ENCODE results near the gene MALSU1. TPM values are rescaled to one million over a fixed set of nuclear protein-coding genes. Genes with fewer than 3 reads are reported as not detected.

Gene MALSU1
- polyA plus RNA-seq, 3 donors from 2014 or later: 44.5 to 64.8 (median 47.6) TPM

- Mint-ChIP-seq H3K27ac (no peak overlapping the region), H3K27me3 (ENCODE audit: low read depth in 3 of 3) (peaks cover 7 to 11% (median 7%) of the 10 kb centered on the region in 3 donors), H3K4me3 (no peak overlapping the region), H3K9me3 (no peaks in the 10 kb centered on the region), H3K36me3 (peaks cover 0 to 5% (median 0%) of the 10 kb centered on the region in 3 donors), H3K4me1 (no peaks in the 10 kb centered on the region)
- DNase-seq: no peak
Observed at GRCh38 chr7:23333671-23334246, 34.6 kb downstream of the MALSU1 start.

- H3K27ac Mint-ChIP-seq: peak overlapping the region in 1 of 6 donors; percentile 2
- H3K9me3 Mint-ChIP-seq: no peaks in the 10 kb centered on the region
- H3K4me3 Mint-ChIP-seq: no peak overlapping the region
- H3K27me3 Mint-ChIP-seq (ENCODE audit: low read depth in 3 of 3): peaks cover 11 to 13% (median 12%) of the 10 kb centered on the region in 3 donors
- peaks cover 0 to 5% (median 0%) of the 10 kb centered on the region in 3 donors for H3K36me3 Mint-ChIP-seq
- H3K4me1 Mint-ChIP-seq: no peaks in the 10 kb centered on the region
- DNase-seq: no peak
Observed at GRCh38 chr7:23334482-23335056, 35.4 kb downstream of the MALSU1 start.

DNA sequence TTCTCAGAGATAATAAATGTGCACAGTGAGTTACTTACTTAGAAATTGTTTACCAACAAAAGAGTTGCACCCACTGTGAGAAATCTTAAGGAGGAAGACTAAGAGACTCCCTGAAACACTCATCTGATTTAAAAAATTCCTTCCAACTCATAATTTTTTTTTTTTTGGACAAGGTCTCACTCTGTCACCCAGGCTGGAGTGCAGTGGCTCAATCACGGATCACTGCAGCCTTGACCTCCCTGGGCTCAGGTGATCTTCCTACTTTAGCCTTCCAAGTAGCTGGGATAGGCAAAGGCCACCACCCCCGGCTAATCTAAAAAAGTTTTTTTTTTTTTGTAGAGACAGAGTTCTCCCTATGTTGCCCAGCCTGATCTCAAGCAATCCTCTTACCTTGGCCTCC is 36.0 kb downstream of the MALSU1 start:
- Mint-ChIP-seq H3K4me1 (no peaks in the 10 kb centered on the region), H3K36me3 (peaks cover 0 to 5% (median 0%) of the 10 kb centered on the region in 3 donors), H3K27ac (no peak overlapping the region), H3K9me3 (no peaks in the 10 kb centered on the region), H3K27me3 (ENCODE audit: low read depth in 3 of 3) (peaks cover 11 to 13% (median 12%) of the 10 kb centered on the region in 3 donors), H3K4me3 (no peak overlapping the region)
- DNase-seq: no peak

GRCh38 chr7:23335621-23336020 is 36.5 kb downstream of the MALSU1 start:
- Mint-ChIP-seq H3K27me3 (ENCODE audit: low read depth in 3 of 3) (peaks cover 11 to 13% (median 12%) of the 10 kb centered on the region in 3 donors), H3K4me1 (no peaks in the 10 kb centered on the region), H3K36me3 (peaks cover 0 to 5% (median 0%) of the 10 kb centered on the region in 3 donors), H3K9me3 (no peaks in the 10 kb centered on the region), H3K27ac (no peak overlapping the region), H3K4me3 (no peak overlapping the region)
- DNase-seq: no peak

- Mint-ChIP-seq H3K4me1 (no peaks in the 10 kb centered on the region), H3K4me3 (no peak overlapping the region)
Observed at GRCh38 chr7:23336086-23336485, 36.9 kb downstream of the MALSU1 start.

DNA sequence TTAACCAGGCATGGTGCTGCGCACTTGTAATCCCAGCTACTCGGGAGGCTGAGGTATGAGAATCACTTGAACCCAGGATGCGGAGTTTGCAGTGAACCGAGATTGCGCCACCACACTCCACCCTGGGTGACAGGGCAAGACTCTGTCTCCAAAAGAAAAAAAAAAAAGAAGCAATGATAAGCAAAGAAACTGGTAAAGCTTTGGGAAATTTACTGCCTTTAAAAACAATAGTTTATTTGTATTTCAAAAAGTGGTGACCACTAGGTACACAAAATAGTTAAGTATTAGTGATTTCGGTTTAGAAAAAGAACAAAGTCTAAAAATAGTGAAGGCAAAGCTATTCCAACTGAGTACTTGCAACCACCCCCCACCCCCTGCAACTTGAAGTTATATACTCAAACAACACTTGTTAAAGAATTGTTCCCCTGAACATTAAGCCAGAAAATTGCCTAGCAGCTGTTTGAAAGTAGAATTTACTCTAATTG is 37.7 kb downstream of the MALSU1 start:
- Mint-ChIP-seq H3K4me3 (no peak overlapping the region), H3K27ac (no peak overlapping the region), H3K9me3 (no peaks in the 10 kb centered on the region), H3K27me3 (ENCODE audit: low read depth in 3 of 3) (peaks cover 10 to 11% (median 10%) of the 10 kb centered on the region in 3 donors), H3K36me3 (peaks cover 0 to 5% (median 0%) of the 10 kb centered on the region in 3 donors), H3K4me1 (no peaks in the 10 kb centered on the region)
- DNase-seq: no peak

More at GRCh38 chr7:23336086-23336485, 36.9 kb downstream of the MALSU1 start:
- Mint-ChIP-seq H3K27me3 (ENCODE audit: low read depth in 3 of 3) (peaks cover 11 to 12% (median 12%) of the 10 kb centered on the region in 3 donors), H3K27ac (no peak overlapping the region), H3K36me3 (peaks cover 0 to 5% (median 0%) of the 10 kb centered on the region in 3 donors), H3K9me3 (no peaks in the 10 kb centered on the region)
- DNase-seq: no peak

GRCh38 chr7:23337374-23337773 is 38.2 kb downstream of the MALSU1 start:
- no peaks in the 10 kb centered on the region for H3K4me1 Mint-ChIP-seq
- no peak for DNase-seq
- peaks cover 0 to 5% (median 0%) of the 10 kb centered on the region in 3 donors for H3K36me3 Mint-ChIP-seq
- peaks cover 7 to 10% (median 9%) of the 10 kb centered on the region in 3 donors for H3K27me3 Mint-ChIP-seq (ENCODE audit: low read depth in 3 of 3)
- no peak overlapping the region for H3K27ac Mint-ChIP-seq
- H3K9me3 Mint-ChIP-seq: no peaks in the 10 kb centered on the region
- H3K4me3 Mint-ChIP-seq: no peak overlapping the region

DNA sequence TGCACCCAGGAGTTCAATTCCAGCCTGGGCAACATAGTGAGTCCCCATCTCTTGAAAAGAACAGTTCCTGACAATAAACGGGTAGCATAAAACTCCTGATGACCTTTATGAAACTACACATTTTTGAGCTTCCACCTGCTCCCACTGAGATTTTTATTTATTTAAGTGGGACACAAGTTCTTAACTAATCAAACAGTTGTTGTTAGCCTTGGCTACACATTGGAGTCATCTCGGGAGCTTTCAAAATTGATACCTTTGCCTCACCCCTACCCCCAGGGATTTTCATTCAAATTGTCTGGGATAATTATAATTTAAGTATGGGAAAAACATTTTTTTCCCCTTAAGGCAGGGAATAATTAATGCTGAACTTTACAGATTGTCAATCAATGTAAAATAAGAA is 39.3 kb downstream of the MALSU1 start:
- H3K4me1 Mint-ChIP-seq: no peaks in the 10 kb centered on the region
- no peak for DNase-seq
- no peak overlapping the region for H3K4me3 Mint-ChIP-seq
- peaks cover 6 to 10% (median 9%) of the 10 kb centered on the region in 3 donors for H3K27me3 Mint-ChIP-seq (ENCODE audit: low read depth in 3 of 3)
- H3K27ac Mint-ChIP-seq: no peak overlapping the region
- peaks cover 0 to 5% (median 0%) of the 10 kb centered on the region in 3 donors for H3K36me3 Mint-ChIP-seq
- H3K9me3 Mint-ChIP-seq: no peaks in the 10 kb centered on the region

DNA sequence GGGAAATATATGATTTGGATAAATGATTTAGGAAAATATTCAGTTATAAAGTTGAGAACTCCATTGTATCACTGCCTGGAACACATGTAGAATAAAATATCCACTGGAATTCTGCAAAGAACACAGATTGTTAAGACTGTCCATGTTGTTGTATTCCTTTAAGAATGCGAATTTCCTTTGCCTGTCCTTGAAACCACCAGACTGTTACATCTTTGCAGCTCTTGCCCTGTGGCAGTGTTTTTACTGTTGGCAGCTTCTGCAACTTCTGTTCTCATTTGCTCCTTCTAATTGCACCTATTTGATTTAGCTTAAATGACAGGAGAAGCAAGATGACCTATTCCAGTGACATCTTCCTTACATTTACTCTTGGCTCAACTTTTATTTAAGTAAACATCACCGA is 39.7 kb downstream of the MALSU1 start:
- Mint-ChIP-seq H3K27me3 (ENCODE audit: low read depth in 3 of 3) (peaks cover 6 to 9% (median 8%) of the 10 kb centered on the region in 3 donors), H3K36me3 (peaks cover 0 to 5% (median 0%) of the 10 kb centered on the region in 3 donors), H3K4me3 (no peak overlapping the region), H3K4me1 (no peaks in the 10 kb centered on the region), H3K9me3 (no peaks in the 10 kb centered on the region), H3K27ac (no peak overlapping the region)
- DNase-seq: no peak

DNA sequence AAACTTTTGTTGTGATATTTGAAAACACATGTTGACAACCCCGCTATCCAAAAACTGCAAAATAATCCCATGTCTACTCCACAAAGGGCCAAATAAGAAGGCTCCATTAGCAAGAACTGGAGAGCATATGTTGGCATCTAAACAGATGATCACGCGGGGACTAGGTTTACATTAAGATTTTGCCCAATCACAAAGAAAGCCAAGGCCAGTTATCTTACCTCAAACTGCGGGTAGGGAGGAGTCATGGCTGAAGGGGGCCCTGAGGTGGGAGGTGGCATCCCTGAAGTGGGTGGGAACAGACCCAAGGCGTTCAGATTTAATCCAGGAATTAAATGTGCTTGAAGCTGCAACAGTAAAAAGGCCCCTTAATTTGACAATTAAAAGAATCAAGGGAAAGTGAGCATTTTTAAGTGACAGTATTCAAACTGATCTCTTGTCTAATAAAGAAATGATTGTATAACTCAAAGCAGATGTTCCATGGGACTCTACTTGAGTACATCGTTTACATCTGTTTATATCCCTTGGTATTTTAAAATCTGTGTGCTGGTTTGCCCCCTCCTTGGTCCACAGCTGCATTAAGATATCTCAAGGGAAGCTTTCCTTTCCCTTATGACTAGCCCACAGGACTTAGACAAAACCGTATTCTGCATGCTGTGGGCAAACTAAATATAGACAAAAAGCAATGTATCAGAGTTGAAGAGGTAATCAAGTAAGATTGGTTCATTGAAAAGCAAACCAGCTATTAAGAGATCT is 42.9 kb downstream of the MALSU1 start:
- Mint-ChIP-seq H3K4me1 (peaks cover 14% of the 10 kb centered on the region in 2 donors), H3K27me3 (ENCODE audit: low read depth in 3 of 3) (peaks cover 4 to 9% (median 8%) of the 10 kb centered on the region in 3 donors), H3K4me3 (no peak overlapping the region), H3K36me3 (peaks cover 0 to 3% (median 0%) of the 10 kb centered on the region in 3 donors), H3K9me3 (no peaks in the 10 kb centered on the region), H3K27ac (no peak overlapping the region)
- DNase-seq: no peak

- Mint-ChIP-seq H3K36me3 (peaks cover 0 to 3% (median 0%) of the 10 kb centered on the region in 3 donors), H3K27me3 (ENCODE audit: low read depth in 3 of 3) (peaks cover 0 to 9% (median 8%) of the 10 kb centered on the region in 3 donors), H3K27ac (no peak overlapping the region), H3K4me3 (no peak overlapping the region), H3K9me3 (no peaks in the 10 kb centered on the region), H3K4me1 (peaks cover 18 to 19% of the 10 kb centered on the region in 2 donors)
- no peak for DNase-seq
Observed at GRCh38 chr7:23343102-23343501, 44.0 kb downstream of the MALSU1 start.

DNA sequence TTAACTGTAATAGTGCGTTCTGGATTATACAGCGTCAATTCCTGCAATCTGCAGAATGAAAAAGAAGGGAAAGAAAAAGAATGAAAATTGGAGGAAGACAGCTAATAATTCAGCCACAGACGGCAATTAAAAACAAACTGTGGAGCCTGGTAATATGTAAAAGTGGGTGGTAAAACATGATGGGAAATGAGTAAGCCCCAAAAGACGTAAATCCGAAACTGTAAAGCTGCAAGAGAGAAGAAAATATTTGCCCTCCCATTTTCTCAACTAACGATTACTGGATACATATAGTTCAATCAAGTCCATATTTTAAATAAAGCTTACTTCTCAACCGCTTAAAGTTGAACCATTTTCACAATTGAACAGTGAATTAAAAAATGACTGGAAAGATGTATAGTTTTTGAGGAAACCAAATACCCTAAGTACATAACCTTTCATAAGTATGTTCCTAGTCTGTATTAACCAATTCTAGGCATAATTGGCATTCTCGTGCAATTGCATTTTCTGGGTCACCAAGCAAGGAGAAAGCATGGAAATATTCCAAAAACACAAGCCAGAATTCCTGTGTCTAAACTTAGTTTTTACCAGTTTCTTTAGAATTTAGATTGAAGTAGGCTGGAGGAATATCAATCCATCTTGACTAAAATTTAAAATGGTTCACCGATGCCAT is 44.8 kb downstream of the MALSU1 start:
- Mint-ChIP-seq H3K36me3 (peaks cover 0 to 3% (median 0%) of the 10 kb centered on the region in 3 donors), H3K4me1 (peaks cover 18 to 19% of the 10 kb centered on the region in 2 donors), H3K27ac (no peak overlapping the region), H3K9me3 (no peaks in the 10 kb centered on the region), H3K27me3 (ENCODE audit: low read depth in 3 of 3) (peaks cover 0 to 9% (median 5%) of the 10 kb centered on the region in 3 donors), H3K4me3 (no peak overlapping the region)
- DNase-seq: no peak

DNA sequence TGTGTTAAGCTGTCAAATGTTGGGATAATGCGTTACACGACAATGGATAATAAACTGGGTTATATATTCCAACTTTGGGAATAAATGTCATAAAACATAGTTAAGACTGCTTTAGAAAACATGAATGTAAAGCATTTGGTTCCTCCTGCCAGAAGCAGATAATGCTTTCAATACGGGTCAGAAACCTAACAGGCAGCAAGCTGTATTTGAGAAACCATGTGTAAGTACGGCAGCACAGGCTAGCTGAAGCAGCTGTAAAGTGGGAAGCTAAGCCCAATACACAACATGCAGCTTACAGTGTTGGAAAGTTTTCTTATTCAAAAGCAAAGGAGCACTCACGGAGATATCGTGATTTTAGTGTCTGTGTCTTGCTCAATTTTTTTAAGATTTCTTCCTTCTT is 46.5 kb downstream of the MALSU1 start:
- Mint-ChIP-seq H3K36me3 (peaks cover 0 to 3% (median 0%) of the 10 kb centered on the region in 3 donors), H3K4me3 (peak overlapping the region; percentile 83 to 91 (median 89)), H3K27me3 (ENCODE audit: low read depth in 3 of 3) (peaks cover 2 to 3% (median 3%) of the 10 kb centered on the region in 3 donors), H3K4me1 (peaks cover 18 to 19% of the 10 kb centered on the region in 2 donors), H3K27ac (peak overlapping the region in 5 of 6 donors; percentile 31 to 89 (median 71)), H3K9me3 (no peaks in the 10 kb centered on the region)
- no peak for DNase-seq
